GM10266 (cell line): Measurements from ENCODE around the gene DAB1.
"Not testable (repeated sequence)": the region's sequence is repeated elsewhere in the genome, so short reads cannot be mapped to it uniquely, and the experiment has no call there.

ENCODE experiments used
- DNase-seq: peaks from one replicate; pipeline ENCODE4 v3.0.0; 2012; ENCODE audit errors: extremely low spot score
- CTCF ChIP-seq: IDR thresholded peaks from 2 replicates; pipeline ENCODE4 v1.5.1; 2012; ENCODE audit warnings: mild to moderate bottlenecking, low read depth; ENCODE audit not compliant: control insufficient read depth, insufficient read depth; ENCODE audit errors: missing control alignments

DAB1 gene

GRCh38 chr1:57101209-57101608 lies 322.7 kb downstream of the DAB1 start:
- DNase-seq: no peak
- TF ChIP-seq CTCF: no peak

- DNase-seq: no peak
Measured at GRCh38 chr1:57094749-57095148, 329.1 kb downstream of the DAB1 start.

GRCh38 chr1:57093122-57093521 lies 330.7 kb downstream of the DAB1 start:
- TF ChIP-seq CTCF: no peak
- DNase-seq: no peak

More at GRCh38 chr1:57094749-57095148, 329.1 kb downstream of the DAB1 start:
- no peak for TF ChIP-seq CTCF

GRCh38 chr1:57091642-57092041 lies 332.2 kb downstream of the DAB1 start:
- no peak for TF ChIP-seq CTCF
- DNase-seq: no peak

GRCh38 chr1:57089855-57090254 lies 334.0 kb downstream of the DAB1 start:
- TF ChIP-seq CTCF: no peak

GRCh38 chr1:57089221-57089620 lies 334.6 kb downstream of the DAB1 start:
- DNase-seq: no peak
- TF ChIP-seq CTCF: no peak

More at GRCh38 chr1:57089855-57090254, 334.0 kb downstream of the DAB1 start:
- no peak for DNase-seq

- no peak for DNase-seq
- TF ChIP-seq CTCF: no peak
Measured at GRCh38 chr1:57088653-57089052, 335.2 kb downstream of the DAB1 start.

GRCh38 chr1:57087660-57088059 lies 336.2 kb downstream of the DAB1 start:
- DNase-seq: not testable (repeated sequence)
